ENCODE data around the gene CCBE1. TPM values are rescaled to one million over a fixed set of nuclear protein-coding genes. Genes with fewer than 3 reads are reported as not detected.

Gene CCBE1
- total and polyA plus RNA-seq, 4 donors: 3.4 to 59.0 (median 21.9) TPM

GRCh38 chr18:59718464-59719157, 21.4 kb upstream of the CCBE1 start:
- no peaks in the 10 kb centered on the region for H3K36me3 ChIP-seq (ENCODE audit: control insufficient read depth in 4 of 4, insufficient read depth in 4 of 4, low read length in 4 of 4)
- WGBS, 2 donors: 49 to 55% methylated on average over 7 of the region's 7 CpGs
- DNase-seq: peak; percentile 41 to 68 (median 55)

GRCh38 chr18:59718108-59718463, 20.9 kb upstream of the CCBE1 start:
- Histone ChIP-seq H3K27ac (ENCODE audit: low read depth in 1 of 2, low read length in 1 of 2) (no peak overlapping the region), H3K27me3 (ENCODE audit: control insufficient read depth in 3 of 3, insufficient read depth in 3 of 3, low read length in 2 of 3) (no peaks in the 10 kb centered on the region), H3K36me3 (ENCODE audit: control insufficient read depth in 4 of 4, insufficient read depth in 4 of 4, low read length in 4 of 4) (no peaks in the 10 kb centered on the region), H3K9ac (ENCODE audit: insufficient read depth in 1 of 2, low read length in 2 of 2) (no peak overlapping the region), H3K4me1 (ENCODE audit: control insufficient read depth in 5 of 5, insufficient read depth in 5 of 5, low read length in 5 of 5) (peaks cover 0 to 22% (median 4%) of the 10 kb centered on the region in 5 donors), H3K9me3 (ENCODE audit: control insufficient read depth in 4 of 4, insufficient read depth in 3 of 4, low read length in 3 of 4) (peaks cover 0 to 3% (median 0%) of the 10 kb centered on the region in 4 donors), H3K4me3 (no peak overlapping the region)
- WGBS, 2 donors: 73 to 90% methylated on average over 3 of the region's 3 CpGs
- DNase-seq (no peak), ATAC-seq (ENCODE audit: insufficient read depth, low FRiP score) (peak; percentile 53)
- no peak for TF ChIP-seq CTCF (IDR thresholded peaks at IDR 0.05; ENCODE audit: control extremely low read depth, extremely low read depth)

More at GRCh38 chr18:59718464-59719157, 21.4 kb upstream of the CCBE1 start:
- H3K4me3 ChIP-seq: no peak overlapping the region
- no peak overlapping the region for H3K9ac ChIP-seq (ENCODE audit: insufficient read depth in 1 of 2, low read length in 2 of 2)
- H3K27me3 ChIP-seq (ENCODE audit: control insufficient read depth in 3 of 3, insufficient read depth in 3 of 3, low read length in 2 of 3): no peaks in the 10 kb centered on the region
- peaks cover 0 to 22% (median 4%) of the 10 kb centered on the region in 5 donors for H3K4me1 ChIP-seq (ENCODE audit: control insufficient read depth in 5 of 5, insufficient read depth in 5 of 5, low read length in 5 of 5)
- no peak for ATAC-seq (ENCODE audit: insufficient read depth, low FRiP score)
- H3K9me3 ChIP-seq (ENCODE audit: control insufficient read depth in 4 of 4, insufficient read depth in 3 of 4, low read length in 3 of 4): peaks cover 0 to 3% (median 0%) of the 10 kb centered on the region in 4 donors
- TF ChIP-seq CTCF (IDR thresholded peaks at IDR 0.05; ENCODE audit: control extremely low read depth, extremely low read depth): no peak
- no peak overlapping the region for H3K27ac ChIP-seq (ENCODE audit: low read depth in 1 of 2, low read length in 1 of 2)

- H3K4me1 ChIP-seq (ENCODE audit: control insufficient read depth in 5 of 5, insufficient read depth in 5 of 5, low read length in 5 of 5): peaks cover 0 to 22% (median 4%) of the 10 kb centered on the region in 5 donors
- no peaks in the 10 kb centered on the region for H3K36me3 ChIP-seq (ENCODE audit: control insufficient read depth in 4 of 4, insufficient read depth in 4 of 4, low read length in 4 of 4)
- WGBS, 2 donors: 65 to 82% methylated on average over 2 of the region's 2 CpGs
- no peak overlapping the region for H3K27ac ChIP-seq (ENCODE audit: low read depth in 1 of 2, low read length in 1 of 2)
- DNase-seq (no peak), ATAC-seq (ENCODE audit: insufficient read depth, low FRiP score) (no peak)
- H3K9me3 ChIP-seq (ENCODE audit: control insufficient read depth in 4 of 4, insufficient read depth in 3 of 4, low read length in 3 of 4): peaks cover 0 to 3% (median 0%) of the 10 kb centered on the region in 4 donors
- TF ChIP-seq CTCF (IDR thresholded peaks at IDR 0.05; ENCODE audit: control extremely low read depth, extremely low read depth): no peak
- H3K9ac ChIP-seq (ENCODE audit: insufficient read depth in 1 of 2, low read length in 2 of 2): no peak overlapping the region
- H3K4me3 ChIP-seq: no peak overlapping the region
- no peaks in the 10 kb centered on the region for H3K27me3 ChIP-seq (ENCODE audit: control insufficient read depth in 3 of 3, insufficient read depth in 3 of 3, low read length in 2 of 3)
These were observed 20.1 kb upstream of the CCBE1 start for GRCh38 chr18:59717291-59717690.
